Measurements from ENCODE around the gene AIG1.

AIG1 gene

DNA sequence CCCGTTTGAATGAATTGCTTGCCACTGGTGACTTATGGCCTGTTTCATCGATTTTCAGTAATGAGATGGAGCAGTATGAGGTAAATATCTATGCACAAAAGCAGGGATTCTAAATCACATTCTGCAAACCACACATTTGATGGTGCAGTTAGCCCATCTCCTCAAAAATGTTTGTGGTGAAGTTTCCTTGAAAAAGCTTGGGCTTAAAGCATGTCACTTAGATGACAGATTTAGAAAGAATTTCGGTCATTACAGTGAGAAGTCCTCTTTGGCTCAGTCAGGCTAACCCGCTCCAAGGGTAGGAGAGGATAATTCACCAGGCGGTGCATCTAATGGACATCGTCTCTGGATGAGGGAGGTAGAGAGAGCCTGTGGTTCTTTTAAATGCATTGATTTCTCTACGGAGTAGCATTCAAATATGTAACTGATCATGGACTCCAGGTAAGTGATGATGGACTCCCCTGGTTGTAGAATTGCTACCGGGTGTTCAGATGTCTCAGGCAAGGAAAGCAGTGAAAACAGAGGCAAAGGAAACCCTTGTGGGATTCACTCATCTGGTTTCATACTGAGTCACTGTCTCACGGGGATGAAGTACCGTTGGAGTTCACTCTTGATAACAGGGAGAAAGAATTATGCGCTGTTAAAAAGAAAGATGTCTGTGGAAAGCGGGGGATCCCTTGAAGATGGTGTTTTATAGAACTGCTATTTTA lies 65.3 kb downstream of the AIG1 start:
- no peak for DNase-seq (ENCODE audit: low read depth in 1 of 2, low spot score in 1 of 2)

DNA sequence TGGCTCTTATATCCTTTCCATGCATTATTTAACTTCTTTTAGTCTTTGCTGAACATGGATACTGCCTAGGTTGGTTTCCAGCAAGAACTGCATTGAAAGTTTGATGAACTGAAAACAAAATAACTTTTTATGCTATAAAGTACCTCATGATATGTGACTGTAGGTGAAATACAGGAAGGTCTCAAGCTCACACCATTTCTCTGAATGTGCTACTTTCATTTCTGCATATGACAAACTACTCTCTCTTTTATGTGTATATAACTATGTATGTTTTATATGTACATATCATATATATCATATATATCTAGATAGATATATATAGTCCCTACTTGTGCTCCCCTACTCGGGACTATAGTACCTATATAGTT lies 65.9 kb downstream of the AIG1 start:
- DNase-seq (ENCODE audit: low read depth in 1 of 2, low spot score in 1 of 2), result no peak

DNA sequence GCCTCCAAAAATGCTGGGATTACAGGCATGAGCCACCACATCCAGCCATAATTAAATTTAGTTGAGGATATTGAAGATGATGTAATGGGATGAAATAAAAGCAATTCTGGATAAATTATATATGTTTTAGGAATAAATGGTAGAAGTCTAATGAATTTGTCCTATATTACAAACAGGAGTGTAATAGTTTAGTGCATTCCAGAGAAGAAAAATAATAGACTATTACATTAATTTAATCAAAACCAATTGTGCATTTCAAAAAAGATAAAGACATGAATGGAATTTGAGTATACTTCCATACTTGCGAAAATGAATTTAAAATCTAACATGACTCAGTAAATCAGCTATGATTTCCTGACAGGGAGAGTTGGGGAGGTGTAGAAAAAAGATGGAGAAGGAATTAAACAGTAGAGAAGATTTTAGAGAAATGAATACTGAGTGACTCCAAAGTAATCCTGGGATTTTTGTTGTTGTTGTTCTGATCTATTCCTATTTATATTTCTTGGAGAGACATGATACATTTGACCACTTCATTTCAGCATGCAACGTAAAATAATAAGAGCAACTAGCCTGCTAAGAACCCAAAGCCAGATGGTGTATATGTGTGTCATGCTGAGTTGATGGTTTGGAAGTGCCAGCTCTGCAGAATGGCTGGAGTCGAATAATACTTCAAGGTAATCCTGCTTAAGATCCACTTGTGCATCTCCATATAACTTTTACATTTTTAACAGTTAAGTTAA lies 67.4 kb downstream of the AIG1 start:
- DNase-seq (ENCODE audit: low read depth in 1 of 2, low spot score in 1 of 2), result no peak

DNA sequence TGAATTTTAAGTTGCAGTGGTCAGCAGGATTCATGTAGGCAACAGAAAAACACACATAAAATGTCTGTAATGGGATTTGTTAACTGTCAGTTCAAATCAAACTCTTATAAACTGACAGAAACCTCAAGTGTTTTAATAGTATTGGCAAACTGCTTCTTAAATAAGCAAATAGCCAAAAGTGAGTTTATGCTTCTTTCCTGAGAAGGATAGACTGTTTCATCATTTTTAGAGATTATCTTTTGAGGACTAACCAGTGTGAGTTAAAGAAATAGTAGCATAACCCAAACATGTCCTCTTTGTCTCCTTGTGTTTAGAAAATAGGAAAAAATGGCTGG lies 68.0 kb downstream of the AIG1 start:
- no peak for DNase-seq (ENCODE audit: low read depth in 1 of 2, low spot score in 1 of 2)

DNA sequence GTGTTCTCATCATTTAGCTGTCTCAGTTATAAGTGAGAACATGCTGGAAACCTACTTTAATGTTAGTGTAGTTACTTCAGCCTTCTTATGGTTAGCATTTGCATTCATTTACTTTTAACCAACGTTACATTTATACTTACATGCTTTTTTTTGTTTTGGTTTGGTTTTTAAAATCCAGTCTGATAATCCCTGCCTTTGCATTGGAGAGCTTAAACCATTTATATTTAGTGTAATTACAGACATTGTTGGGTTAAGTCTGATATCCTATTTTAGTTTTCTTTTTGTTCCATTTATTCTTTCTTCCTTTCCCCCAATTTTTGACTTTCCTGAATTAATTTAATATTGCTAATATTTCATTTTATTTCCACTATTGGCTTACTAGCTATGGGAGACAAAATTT lies 70.2 kb downstream of the AIG1 start:
- DNase-seq (ENCODE audit: low read depth in 1 of 2, low spot score in 1 of 2), result no peak

DNA sequence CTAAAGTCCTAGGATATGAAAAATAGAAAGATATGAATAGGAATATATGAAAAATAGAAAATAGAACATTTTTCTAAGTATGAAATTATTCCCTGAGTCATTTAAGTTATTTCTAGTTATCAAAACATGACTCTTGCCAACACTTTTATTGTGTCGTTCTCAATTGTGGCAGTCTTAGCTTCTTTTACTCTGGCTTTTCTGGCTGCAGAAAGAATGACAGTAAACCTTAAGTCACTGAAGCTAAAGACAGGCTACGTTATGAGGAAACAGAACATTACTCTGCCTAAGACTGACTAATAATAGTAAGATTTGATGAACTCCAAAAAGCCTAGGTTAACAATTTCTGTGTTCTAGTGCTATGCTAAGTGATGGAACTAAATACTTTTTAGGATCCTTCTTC lies 74.6 kb downstream of the AIG1 start:
- DNase-seq (ENCODE audit: low read depth in 1 of 2, low spot score in 1 of 2), result no peak

DNA sequence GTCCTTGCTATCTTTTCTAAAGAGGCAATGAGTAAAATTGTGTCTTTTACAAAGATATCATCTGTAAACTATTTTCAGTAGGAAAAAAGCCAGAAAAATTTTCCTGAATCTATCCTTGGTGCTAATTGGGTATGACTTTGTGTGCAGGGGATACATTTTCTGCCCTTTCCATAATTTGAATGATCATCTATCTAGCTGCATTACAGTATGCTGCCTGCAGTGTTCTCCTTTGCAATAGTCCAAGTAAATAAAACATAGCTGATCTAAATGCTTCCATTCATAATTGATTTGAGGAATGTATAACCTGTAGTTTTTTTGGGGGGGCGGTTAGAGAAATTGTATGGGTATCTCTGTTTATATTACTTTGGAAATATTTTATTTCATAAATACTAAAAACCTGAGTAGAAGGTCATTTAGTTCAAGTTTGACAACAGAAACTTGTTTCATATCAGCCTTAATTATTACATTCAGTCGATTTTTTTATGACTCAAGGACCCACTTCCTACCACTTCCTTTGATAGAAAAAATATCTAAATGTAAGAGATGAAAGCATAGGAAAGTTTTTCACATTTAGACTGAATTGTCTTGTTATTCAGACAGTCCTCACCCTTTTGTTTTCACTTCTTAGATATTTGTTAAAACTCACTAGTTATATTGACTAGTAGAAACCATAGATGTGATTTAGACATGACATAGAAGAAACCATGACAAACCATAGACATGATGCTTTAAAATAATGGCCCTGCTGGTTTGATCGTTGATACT lies 75.3 kb downstream of the AIG1 start:
- no peak for DNase-seq (ENCODE audit: low read depth in 1 of 2, low spot score in 1 of 2)

DNA sequence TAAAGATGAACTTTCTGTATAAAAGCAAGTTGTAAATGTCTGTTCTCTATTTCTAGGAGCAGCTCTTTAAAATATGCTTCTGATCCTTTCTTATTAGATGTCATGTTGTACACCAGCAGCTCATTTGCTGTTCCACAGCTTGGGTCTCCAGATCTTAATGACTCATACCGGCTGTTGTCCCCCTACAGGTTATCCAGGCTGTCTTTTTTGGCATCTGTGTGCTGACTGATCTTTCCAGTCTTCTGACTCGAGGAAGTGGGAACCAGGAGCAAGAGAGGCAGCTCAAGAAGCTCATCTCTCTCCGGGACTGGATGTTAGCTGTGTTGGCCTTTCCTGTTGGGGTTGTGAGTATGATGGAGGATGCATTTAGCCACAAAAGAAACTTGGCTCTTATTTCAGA lies 76.0 kb downstream of the AIG1 start:
- DNase-seq (ENCODE audit: low read depth in 1 of 2, low spot score in 1 of 2), result no peak

DNA sequence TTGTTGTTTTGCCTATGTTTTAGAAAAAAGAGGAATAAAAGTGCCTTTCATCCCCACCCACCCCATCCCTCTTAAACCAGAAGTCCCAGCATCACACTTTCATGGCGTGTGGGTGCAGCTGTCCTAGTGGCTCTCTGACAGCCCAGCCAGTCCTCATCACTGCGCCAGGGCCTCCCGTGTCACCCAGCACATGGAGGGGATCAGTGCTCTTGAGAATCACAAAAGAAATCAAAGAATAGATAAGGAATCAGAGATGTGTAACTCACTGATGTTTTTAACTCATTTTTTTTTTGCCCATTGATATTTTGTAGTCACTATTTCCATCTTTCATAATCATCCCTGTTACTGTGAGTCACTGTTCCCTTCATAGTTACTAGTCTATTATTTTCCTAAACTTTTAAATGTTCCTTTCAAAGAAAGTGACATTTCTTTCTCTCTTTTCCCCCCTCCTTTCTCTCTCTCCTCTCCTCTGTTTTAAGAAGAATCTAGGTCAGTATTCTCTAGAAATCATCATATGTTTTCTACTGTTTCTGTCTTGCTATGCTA lies 78.6 kb downstream of the AIG1 start:
- peak in 1 of 2 donors; percentile 6 for DNase-seq (ENCODE audit: low read depth in 1 of 2, low spot score in 1 of 2)

DNA sequence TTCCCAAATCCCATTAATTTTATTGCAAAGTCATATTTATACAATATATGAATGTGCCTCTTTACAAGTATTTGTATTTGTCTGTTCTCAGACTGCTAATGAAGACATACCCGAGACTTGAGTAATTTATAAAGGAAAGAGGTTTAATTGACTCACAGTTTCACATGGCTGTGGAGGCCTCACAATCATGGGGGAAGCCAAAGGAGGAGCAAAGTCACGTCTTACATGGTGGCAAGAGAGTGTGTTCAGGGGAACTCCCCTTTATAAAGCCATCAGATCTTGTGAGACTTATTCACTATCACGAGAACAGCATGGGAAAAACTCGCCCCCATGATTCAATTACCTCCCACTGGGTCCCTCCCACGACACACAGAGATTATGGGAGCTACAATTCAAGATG lies 79.2 kb downstream of the AIG1 start:
- DNase-seq (ENCODE audit: low read depth in 1 of 2, low spot score in 1 of 2), result peak in 1 of 2 donors; percentile 13

DNA sequence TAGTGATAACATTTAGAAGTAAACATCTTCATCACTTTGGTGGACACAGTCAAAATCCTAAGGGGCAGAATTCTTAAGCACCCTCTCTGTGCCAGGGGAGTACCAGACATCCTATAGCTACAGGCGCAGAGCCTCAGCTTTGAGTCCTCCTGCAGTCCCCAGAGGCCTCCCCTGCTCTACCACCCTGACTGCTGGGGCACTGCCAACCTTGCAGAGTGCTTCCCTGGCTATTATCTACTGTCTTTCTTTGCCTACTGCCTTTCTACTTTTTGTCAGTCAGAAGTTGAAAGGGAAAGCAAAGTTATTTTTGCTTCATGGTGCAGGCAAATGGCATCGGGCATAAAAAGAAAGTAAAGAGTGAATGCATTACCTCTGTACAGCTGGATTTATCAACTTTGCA lies 80.1 kb downstream of the AIG1 start:
- no peak for DNase-seq (ENCODE audit: low read depth in 1 of 2, low spot score in 1 of 2)

DNA sequence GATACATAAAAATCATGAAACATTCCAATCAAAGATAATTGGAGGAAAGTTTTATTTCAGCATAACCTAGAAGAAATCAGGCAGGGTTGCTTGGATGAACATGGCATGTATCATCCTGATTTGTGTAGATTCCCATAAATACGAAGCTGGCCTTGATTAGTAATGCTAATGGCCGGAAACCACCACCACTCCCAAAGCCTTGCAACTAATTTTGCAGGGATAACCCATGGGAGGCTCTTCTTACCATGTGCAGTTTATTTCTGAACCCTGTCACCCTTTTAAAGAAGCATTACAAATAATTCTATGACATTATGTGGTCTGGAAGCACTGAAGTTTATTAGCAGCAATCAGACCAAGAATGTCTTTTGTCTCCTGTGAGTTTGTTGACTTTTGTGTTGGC lies 80.8 kb downstream of the AIG1 start:
- no peak for DNase-seq (ENCODE audit: low read depth in 1 of 2, low spot score in 1 of 2)

DNA sequence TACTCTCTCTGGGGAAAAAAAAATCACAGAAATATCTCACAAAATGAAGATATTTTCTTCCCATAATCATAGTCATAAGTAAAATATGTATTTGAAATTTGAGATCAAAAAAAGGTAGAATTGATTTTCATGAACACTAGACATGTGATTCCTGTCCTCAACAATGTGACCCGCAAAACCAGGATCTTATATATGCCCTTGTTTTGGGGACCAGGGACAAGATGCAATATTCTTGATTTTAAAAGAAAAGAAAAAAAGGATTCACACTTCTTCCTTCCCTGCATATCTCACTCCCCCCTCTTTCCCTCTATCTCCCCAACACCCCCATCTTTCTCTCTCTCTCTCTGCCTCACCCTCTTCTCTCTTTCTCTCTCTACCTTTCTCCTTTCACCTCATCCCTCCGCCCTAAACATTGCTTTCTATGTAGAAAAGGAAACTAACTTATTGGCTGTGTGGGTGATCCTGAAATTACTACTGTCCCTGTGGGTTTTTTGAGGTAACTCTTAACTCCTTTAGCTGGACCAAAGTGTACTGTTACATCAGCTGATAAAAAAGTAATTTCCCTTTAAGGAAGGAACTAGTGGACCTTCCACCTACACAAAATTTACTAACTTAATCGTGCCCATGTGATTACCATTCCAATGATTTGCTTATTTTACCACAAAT lies 85.6 kb downstream of the AIG1 start:
- DNase-seq (ENCODE audit: low read depth in 1 of 2, low spot score in 1 of 2), result no peak

DNA sequence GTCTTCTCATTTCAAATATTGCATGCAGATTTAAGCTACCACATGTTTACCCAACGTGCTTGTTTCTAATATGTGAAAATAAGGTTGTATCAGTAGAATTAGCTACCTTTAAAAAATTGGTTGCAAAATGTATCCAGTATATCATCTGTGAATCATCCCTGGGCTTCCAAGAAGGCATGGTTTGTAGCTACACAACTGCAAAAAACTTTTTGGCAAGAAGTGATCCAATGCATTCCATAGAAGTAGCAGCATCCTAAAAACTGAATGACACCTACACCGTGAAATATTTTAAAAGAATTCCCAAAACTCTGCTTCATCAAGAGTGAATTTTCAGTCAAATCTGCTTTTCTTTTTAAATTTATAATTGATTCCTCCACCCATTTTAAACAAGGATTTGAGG lies 89.1 kb downstream of the AIG1 start:
- no peak for DNase-seq (ENCODE audit: low read depth in 1 of 2, low spot score in 1 of 2)

DNA sequence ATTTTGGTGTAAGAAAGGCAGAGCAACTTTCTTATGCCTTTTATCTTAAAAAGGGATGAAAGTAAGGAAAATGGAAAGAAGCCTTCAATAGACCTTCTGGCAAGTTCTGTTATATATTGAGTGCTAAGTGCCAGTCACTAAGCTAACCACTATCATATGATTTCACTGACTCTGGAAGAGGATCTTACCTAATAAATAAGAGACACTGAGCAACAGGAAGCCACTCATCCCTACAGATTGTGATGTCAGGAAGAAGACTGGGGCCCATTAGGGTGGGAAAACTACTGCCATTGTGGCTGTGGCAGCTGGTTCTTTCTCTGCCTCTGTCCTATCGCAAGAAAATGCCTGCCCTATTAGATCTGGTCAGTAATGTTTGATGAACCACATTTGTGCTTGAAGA lies 89.6 kb downstream of the AIG1 start:
- DNase-seq (ENCODE audit: low read depth in 1 of 2, low spot score in 1 of 2), result no peak

DNA sequence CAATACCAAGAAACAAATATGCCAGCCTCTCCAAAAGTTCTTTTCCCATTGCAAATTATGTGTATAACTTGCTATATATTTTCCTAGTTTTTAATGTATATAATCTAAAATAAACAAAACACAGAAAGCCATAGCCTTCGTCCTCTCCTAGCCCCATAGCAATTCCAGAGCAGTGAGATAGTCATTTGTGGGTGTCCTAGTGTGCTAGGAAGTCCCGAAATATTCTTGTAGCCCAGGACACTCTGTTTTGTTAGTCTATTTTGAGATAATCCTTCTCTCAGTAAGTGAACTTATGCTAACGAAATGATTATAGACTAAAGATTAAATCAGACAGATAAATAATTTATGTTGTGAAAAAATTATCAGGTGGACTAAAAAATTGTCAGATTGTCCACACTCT lies 90.7 kb downstream of the AIG1 start:
- no peak for DNase-seq (ENCODE audit: low read depth in 1 of 2, low spot score in 1 of 2)

DNA sequence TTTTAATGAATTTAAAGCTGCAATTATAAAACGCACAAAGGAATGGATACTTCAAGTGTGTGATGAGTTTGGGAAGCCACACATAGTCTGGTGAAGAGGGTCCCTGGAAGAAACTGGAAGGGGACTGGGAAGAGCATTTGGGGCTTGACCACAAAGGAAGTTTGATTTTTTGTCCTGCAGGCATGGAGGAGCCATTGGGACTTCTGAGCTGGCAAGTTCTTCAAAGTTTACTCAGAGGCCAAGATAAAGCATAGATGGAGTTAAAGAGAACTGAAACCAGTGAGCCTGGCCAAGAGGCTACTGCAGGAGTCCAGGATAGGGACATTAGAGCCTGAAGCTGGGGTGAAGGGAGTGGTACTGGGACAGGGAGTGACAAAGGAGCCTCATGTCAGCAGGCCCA lies 95.0 kb downstream of the AIG1 start:
- DNase-seq (ENCODE audit: low read depth in 1 of 2, low spot score in 1 of 2), result no peak

DNA sequence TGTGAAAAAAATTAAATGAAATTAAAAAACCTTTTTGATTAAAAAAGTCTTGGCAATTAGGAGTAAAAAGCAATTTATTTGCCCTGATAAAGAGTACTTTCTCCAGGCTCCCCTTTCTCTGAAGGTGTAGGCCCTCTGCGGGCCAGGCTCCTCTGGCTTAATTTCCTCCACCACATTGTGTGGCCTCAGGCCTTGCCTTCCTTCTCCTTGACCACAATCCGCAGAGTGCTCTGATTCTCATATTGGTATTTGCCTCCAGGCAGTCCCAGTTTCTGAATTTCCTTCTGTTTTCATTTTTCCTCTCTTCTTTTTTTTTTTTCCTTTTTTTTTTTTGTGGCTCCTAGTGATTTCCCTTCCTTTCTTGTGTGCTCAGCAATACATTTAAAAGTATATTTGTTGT lies 96.4 kb downstream of the AIG1 start:
- DNase-seq (ENCODE audit: low read depth in 1 of 2, low spot score in 1 of 2), result no peak

DNA sequence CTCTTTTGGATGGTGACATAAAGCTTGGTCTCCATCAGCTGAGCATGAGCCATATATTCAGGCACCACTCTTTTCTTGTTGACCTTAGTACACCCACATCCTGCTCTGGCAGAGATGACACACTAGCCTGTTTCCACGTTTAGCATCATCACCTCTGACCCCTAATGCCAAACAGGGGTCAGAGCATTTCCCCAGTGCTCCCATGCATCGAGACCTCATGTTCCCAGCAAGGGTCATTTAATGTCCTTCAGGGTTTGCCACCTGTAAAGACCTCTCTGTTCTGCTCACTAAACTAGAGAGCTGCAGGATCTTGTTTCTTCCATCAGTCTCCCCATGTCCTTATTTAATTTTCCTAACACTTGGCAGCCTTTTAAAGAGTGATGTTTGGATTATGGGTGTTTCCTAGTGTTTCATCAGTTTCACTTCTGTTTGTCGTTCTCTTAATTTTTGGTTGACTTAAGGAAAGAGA lies 97.5 kb downstream of the AIG1 start:
- no peak for DNase-seq (ENCODE audit: low read depth in 1 of 2, low spot score in 1 of 2)

DNA sequence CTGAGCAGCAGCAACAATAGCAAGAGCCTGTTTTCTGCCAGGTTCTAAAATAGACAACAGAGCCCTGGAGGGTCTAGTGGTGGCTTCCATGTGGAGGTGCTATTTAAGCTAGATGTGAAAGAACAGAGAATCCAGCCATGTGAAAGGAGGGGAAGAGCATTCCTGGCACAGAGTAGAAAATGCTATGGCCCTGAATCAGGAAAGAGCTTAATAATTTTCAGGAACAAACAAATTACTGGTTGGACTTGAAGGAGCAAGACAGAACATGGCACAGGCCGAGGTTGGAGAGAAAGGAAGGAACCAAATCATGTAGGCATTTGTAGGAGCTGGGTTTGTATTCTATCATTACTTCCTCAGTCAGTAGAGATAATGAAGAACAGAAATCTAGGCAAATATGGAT lies 98.3 kb downstream of the AIG1 start:
- DNase-seq (ENCODE audit: low read depth in 1 of 2, low spot score in 1 of 2), result no peak

DNA sequence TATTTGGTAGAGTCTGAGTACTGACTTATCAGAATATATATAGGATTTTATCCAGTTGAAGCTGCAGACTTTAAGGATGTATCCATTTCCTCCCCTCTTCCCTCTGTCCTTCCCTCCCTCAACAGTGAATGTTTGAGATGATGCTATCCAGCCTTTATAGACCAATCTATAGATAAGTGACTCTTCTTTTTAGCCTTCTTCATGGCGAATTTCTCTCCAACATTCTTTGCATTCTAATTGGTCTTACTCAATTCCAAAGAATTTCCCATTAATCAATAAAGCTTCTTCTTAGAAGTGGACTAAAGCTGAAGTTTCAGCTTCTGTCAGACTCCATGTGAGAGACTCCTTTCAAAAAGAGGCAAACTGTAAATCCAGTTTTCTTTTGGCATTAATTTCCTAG lies 99.3 kb downstream of the AIG1 start:
- DNase-seq (ENCODE audit: low read depth in 1 of 2, low spot score in 1 of 2), result no peak

All from stimulated activated CD4-positive, alpha-beta T cell treated with anti-CD3 and anti-CD28 coated beads, Interleukin-15, amount 100 ng/mL, for 1 hour (primary cell).